Fibroblast of pulmonary artery (primary cell): ENCODE data around the gene SLC9A9.
"Not testable (repeated sequence)": the region's sequence is repeated elsewhere in the genome, so short reads cannot be mapped to it uniquely, and the experiment has no call there.

Experiments used
- DNase-seq: peaks from one replicate; pipeline ENCODE4 v3.0.0-alpha.2; 2010; ENCODE audit warnings: low read depth
- H3K4me3 ChIP-seq: replicated peaks from 2 replicates; pipeline ENCODE4 v1.5.1; 2011; ENCODE audit warnings: low read depth, mild to moderate bottlenecking, control low read depth, low read length, moderate library complexity
- CTCF ChIP-seq: IDR thresholded peaks from 2 replicates; pipeline ENCODE4 v1.5.1; 2011; ENCODE audit warnings: mild to moderate bottlenecking, control low read depth, low read length, inconsistent platforms; ENCODE audit errors: missing control alignments

Gene SLC9A9

GRCh38 chr3:143521803-143522202 is 326.5 kb downstream of the SLC9A9 start:
- TF ChIP-seq CTCF: no peak
- no peak overlapping the region for H3K4me3 ChIP-seq
- no peak for DNase-seq

- H3K4me3 ChIP-seq: not testable (repeated sequence)
- DNase-seq: peak; percentile 18
Observed at GRCh38 chr3:143517131-143517530, 331.1 kb downstream of the SLC9A9 start.

DNA sequence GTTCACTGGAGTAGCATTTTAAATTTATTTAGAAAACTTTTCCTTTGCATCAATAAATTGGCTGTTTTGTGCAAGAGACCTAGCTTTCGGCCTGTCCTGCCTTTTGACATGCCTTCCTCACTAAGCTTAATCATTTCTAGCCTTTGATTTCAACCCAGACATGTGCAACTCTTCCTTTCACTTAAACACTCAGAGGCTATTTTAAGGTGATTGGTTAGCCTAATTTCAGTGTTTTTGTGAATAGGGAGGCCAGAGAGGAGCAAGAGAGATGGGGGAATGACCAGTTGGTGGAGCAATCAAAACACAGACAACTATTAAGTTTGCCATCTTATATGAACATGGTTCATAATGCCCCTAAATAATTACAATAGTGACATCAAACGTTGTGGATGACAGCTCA is 333.4 kb downstream of the SLC9A9 start:
- TF ChIP-seq CTCF: no peak
- DNase-seq: no peak

GRCh38 chr3:143514109-143514508 is 334.2 kb downstream of the SLC9A9 start:
- TF ChIP-seq CTCF: no peak
- no peak overlapping the region for H3K4me3 ChIP-seq
- DNase-seq: no peak

More for the DNA sequence above, 333.4 kb downstream of the SLC9A9 start:
- no peak overlapping the region for H3K4me3 ChIP-seq

DNA sequence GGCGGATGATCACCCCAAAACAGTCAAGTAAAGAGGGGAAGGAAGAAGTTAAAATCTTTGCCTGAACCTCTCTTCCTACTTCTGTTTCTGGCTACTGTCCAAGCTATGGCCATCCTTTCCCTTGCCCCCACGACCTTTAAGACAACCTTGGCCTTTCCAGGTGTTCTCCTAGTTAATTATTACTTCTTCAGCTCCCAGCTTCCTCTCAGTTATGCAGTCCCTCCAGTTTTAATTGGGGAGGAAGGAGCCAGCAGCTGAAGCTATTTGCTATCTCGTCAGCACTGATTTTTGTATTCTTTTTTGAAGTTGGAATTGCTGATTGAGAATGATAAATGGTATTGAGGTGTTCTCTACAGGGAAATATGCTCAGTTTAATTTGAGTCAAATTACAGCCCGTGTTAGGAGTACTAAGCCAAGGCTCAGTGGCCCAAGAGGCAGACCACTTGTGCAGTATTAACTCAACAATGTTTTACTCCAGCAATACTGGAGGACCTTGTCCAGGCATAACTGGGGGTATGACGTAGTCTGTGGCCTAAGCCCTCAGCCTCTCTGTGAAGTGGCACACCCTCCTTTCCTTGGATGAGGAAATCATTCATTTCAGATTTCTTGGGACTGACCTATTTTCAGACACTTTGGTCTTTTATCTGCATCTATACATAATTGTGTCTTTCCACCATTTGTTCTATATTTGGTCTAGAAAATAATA is 336.9 kb downstream of the SLC9A9 start:
- DNase-seq: no peak
- no peak for TF ChIP-seq CTCF
- H3K4me3 ChIP-seq: no peak overlapping the region

GRCh38 chr3:143510601-143511000 is 337.7 kb downstream of the SLC9A9 start:
- TF ChIP-seq CTCF: no peak
- H3K4me3 ChIP-seq: no peak overlapping the region
- no peak for DNase-seq

- no peak for TF ChIP-seq CTCF
- no peak overlapping the region for H3K4me3 ChIP-seq
- DNase-seq: peak; percentile 64
Observed at GRCh38 chr3:143507735-143508580, 340.3 kb downstream of the SLC9A9 start.
